Mesenchymal stem cell (in vitro differentiated cells and primary cell): ENCODE measurements around the gene FOXL3.

Source experiments
- DNase-seq: peaks from one replicate; pipeline ENCODE4 v3.0.0-alpha.2; 2013
- H2AFZ ChIP-seq: one replicate; pipeline ENCODE4 v1.6.1; 2013; ENCODE audit warnings: low read depth, mild to moderate bottlenecking, control low read depth, inconsistent platforms, low read length, moderate library complexity
- H2AK5ac ChIP-seq: 2 replicates; pipeline ENCODE4 v1.6.1; 2013; ENCODE audit warnings: low read length, moderate library complexity, mild to moderate bottlenecking, inconsistent platforms; ENCODE audit not compliant: severe bottlenecking
- H2BK120ac ChIP-seq: one replicate; pipeline ENCODE4 v1.6.1; 2013; ENCODE audit warnings: low read depth, mild to moderate bottlenecking, inconsistent platforms, low read length, moderate library complexity
- H2BK12ac ChIP-seq, 2 experiments: one replicate each; pipeline ENCODE4 v1.6.1; 2013; ENCODE audit warnings: inconsistent platforms in 2 of 2, low read length in 2 of 2, mild to moderate bottlenecking in 2 of 2, moderate library complexity in 2 of 2, control low read depth in 1 of 2
- H2BK15ac ChIP-seq: one replicate; pipeline ENCODE4 v1.6.1; 2013; ENCODE audit warnings: mild to moderate bottlenecking, low read depth, inconsistent platforms; ENCODE audit not compliant: poor library complexity, severe bottlenecking
- H2BK5ac ChIP-seq: 2 replicates; pipeline ENCODE4 v1.6.1; 2013; ENCODE audit warnings: low read depth, mild to moderate bottlenecking, low read length, control low read depth, inconsistent platforms; ENCODE audit not compliant: poor library complexity, severe bottlenecking
- H3K14ac ChIP-seq, 2 experiments: one replicate each; pipeline ENCODE4 v1.6.1; 2013; ENCODE audit warnings: inconsistent platforms in 2 of 2, low read length in 2 of 2, control low read depth in 1 of 2, mild to moderate bottlenecking in 1 of 2, moderate library complexity in 1 of 2
- H3K18ac ChIP-seq, 2 experiments: one replicate each; pipeline ENCODE4 v1.6.1; 2013; ENCODE audit warnings: inconsistent platforms in 2 of 2, low read length in 2 of 2, control low read depth in 1 of 2, low read depth in 1 of 2, mild to moderate bottlenecking in 1 of 2
- H3K23ac ChIP-seq, 2 experiments: one replicate each; pipeline ENCODE4 v1.6.1; 2013; ENCODE audit warnings: inconsistent platforms in 2 of 2, low read length in 2 of 2, mild to moderate bottlenecking in 2 of 2, moderate library complexity in 2 of 2, control low read depth in 1 of 2
- H3K27ac ChIP-seq: 2 replicates; pipeline ENCODE4 v1.5.1; 2013; ENCODE audit warnings: mild to moderate bottlenecking, moderate library complexity, low read length, control low read depth, inconsistent platforms; ENCODE audit not compliant: poor library complexity, severe bottlenecking
- H3K27me3 ChIP-seq, 2 experiments: 2 replicates each; pipeline versions ENCODE4 v1.6.1 to v1.7.0; 2013; ENCODE audit warnings: low read length in 2 of 2, mild to moderate bottlenecking in 2 of 2, moderate library complexity in 2 of 2, control low read depth in 1 of 2, inconsistent platforms in 1 of 2; ENCODE audit not compliant: control insufficient read depth in 1 of 2, insufficient read depth in 1 of 2
- H3K36me3 ChIP-seq, 2 experiments: 2 replicates each; pipeline versions ENCODE4 v1.6.1 to v1.7.0; 2013; ENCODE audit warnings: low read length in 2 of 2, control low read depth in 1 of 2, inconsistent platforms in 1 of 2, low read depth in 1 of 2, mild to moderate bottlenecking in 1 of 2; ENCODE audit not compliant: insufficient read depth in 2 of 2, control insufficient read depth in 1 of 2
- H3K4ac ChIP-seq, 2 experiments: one replicate each; pipeline ENCODE4 v1.6.1; 2013; ENCODE audit warnings: inconsistent platforms in 2 of 2, low read length in 2 of 2, mild to moderate bottlenecking in 2 of 2, moderate library complexity in 2 of 2, control low read depth in 1 of 2, low read depth in 1 of 2
- H3K4me1 ChIP-seq: 2 replicates; pipeline ENCODE4 v1.6.1; 2013; ENCODE audit warnings: low read depth, low read length, control low read depth; ENCODE audit not compliant: control insufficient read depth, insufficient read depth
- H3K4me2 ChIP-seq: 2 replicates; pipeline ENCODE4 v1.6.1; 2013; ENCODE audit warnings: low read length, mild to moderate bottlenecking, inconsistent platforms; ENCODE audit not compliant: poor library complexity, severe bottlenecking
- H3K4me3 ChIP-seq, 2 experiments: 2 replicates each; pipeline versions ENCODE4 v1.5.1 to v1.7.0; 2013; ENCODE audit warnings: low read length in 2 of 2, mild to moderate bottlenecking in 2 of 2, control low read depth in 1 of 2, low read depth in 1 of 2; ENCODE audit not compliant: insufficient read depth in 1 of 2
- H3K79me1 ChIP-seq: replicated peaks from 2 replicates; pipeline ENCODE4 v1.6.1; 2013; ENCODE audit warnings: mild to moderate bottlenecking, control low read depth, low read length, inconsistent platforms; ENCODE audit not compliant: poor library complexity, severe bottlenecking
- H3K9ac ChIP-seq: 2 replicates; pipeline ENCODE4 v1.7.0; 2013; ENCODE audit warnings: mild to moderate bottlenecking, low read length, moderate library complexity
- H3K9me3 ChIP-seq: 2 replicates; pipeline ENCODE4 v1.7.0; 2013; ENCODE audit warnings: mild to moderate bottlenecking, low read length; ENCODE audit not compliant: control insufficient read depth
- H4K8ac ChIP-seq: one replicate; pipeline ENCODE4 v1.6.1; 2013; ENCODE audit warnings: inconsistent platforms, mild to moderate bottlenecking, low read length, moderate library complexity
- H4K91ac ChIP-seq: one replicate; pipeline ENCODE4 v1.6.1; 2013; ENCODE audit warnings: mild to moderate bottlenecking, low read length, inconsistent platforms
- WGBS: methylation state at CpG from one replicate; pipeline ENCODE4 v1.1.7; 2013; ENCODE audit warnings: mixed read lengths; 5-methylcytosine and 5-hydroxymethylcytosine counted together

Gene FOXL3

DNA sequence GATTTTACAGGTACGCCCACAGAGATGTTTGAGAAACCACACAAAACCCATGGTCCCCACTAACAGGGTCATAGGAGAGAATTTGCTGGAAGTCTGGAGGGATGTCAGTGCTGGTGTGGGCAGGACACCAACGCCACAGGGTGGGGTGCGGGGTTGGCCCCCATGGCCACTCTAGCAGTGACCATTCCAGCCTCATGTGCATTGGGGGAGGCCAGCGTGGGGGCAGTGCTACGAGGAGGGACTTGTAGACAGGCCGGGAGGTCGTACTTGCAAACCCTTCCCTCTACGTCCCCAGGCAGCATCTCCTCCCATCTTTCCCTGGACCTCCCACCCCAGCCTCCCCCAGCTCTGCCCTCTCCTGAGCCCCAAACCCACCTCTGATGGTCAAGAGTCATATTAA lies 34.0 kb downstream of the FOXL3 start:
- H3K9me3 ChIP-seq: peaks cover 7% of the 10 kb centered on the region
- H3K4ac ChIP-seq: no peak overlapping the region
- no peak for DNase-seq
- H2AK5ac ChIP-seq: peak overlapping the region; percentile 4
- H3K79me1 ChIP-seq: no peaks in the 10 kb centered on the region
- H3K36me3 ChIP-seq: no peaks in the 10 kb centered on the region
- H3K4me1 ChIP-seq: peaks cover 28% of the 10 kb centered on the region
- no peak overlapping the region for H3K23ac ChIP-seq
- H3K27me3 ChIP-seq: peaks cover 13 to 88% of the 10 kb centered on the region in 2 experiments
- H2BK5ac ChIP-seq: no peak overlapping the region
- WGBS: 70% methylated on average over 5 of the region's 8 CpGs
- H3K18ac ChIP-seq: no peak overlapping the region
- no peak overlapping the region for H3K27ac ChIP-seq
- H4K8ac ChIP-seq: no peak overlapping the region
- H2BK15ac ChIP-seq: no peak overlapping the region
- no peak overlapping the region for H2BK120ac ChIP-seq
- H3K4me2 ChIP-seq: no peak overlapping the region
- H3K4me3 ChIP-seq: no peak overlapping the region
- no peak overlapping the region for H4K91ac ChIP-seq
- H2AFZ ChIP-seq: no peak overlapping the region
- no peak overlapping the region for H2BK12ac ChIP-seq
- no peak overlapping the region for H3K9ac ChIP-seq
- no peak overlapping the region for H3K14ac ChIP-seq

DNA sequence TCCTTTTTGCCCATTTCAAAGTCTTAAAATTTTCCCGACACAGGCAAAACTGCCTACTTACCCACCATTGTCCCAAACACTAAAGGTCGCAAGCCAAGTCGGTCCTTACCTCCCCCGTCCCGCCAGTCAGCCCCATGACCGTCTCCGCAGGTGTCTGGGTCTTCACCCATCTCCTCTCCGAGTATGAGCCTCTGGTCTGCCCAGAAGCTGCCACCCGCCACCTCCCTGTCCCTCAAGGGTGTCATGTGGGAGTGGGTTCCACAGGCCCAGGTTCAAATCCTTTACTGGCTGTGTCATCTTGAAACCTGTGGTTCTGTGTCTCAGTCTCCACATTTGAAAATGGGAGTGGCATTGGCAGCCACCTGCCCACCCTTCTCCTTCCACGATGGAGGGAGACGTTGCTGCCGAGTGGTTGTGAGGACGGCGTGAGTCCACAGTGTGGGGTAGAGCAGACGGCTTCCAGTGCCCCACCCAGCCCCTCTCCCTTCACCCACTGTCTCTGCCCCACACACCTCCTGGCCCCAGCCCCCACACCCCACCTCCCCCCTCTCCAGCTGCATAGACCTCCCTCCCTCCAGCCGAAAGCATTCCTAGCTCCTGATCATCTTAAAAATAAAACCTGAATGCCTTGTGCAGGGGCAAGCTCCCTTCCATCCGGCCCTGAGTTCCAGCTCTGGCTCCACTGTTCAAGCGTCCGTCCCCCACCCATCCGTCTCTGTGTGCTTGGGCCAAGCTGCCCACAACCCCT lies 35.3 kb downstream of the FOXL3 start:
- DNase-seq: no peak
- Histone ChIP-seq H3K4me3 (no peak overlapping the region), H3K18ac (no peak overlapping the region), H4K8ac (no peak overlapping the region), H3K4ac (no peak overlapping the region), H3K4me1 (peaks cover 28% of the 10 kb centered on the region), H3K9ac (no peak overlapping the region), H2BK5ac (no peak overlapping the region), H3K79me1 (no peaks in the 10 kb centered on the region), H2BK15ac (no peak overlapping the region), H2BK12ac (no peak overlapping the region), H3K36me3 (no peaks in the 10 kb centered on the region), H3K9me3 (peaks cover 7% of the 10 kb centered on the region), H3K14ac (no peak overlapping the region), H2AK5ac (peak overlapping the region; percentile 55), H3K4me2 (no peak overlapping the region), H3K23ac (no peak overlapping the region), H4K91ac (no peak overlapping the region), H2AFZ (no peak overlapping the region), H3K27ac (no peak overlapping the region), H2BK120ac (no peak overlapping the region), H3K27me3 (peaks cover 4 to 86% of the 10 kb centered on the region in 2 experiments)
- WGBS: 93% methylated on average over 20 of the region's 20 CpGs

DNA sequence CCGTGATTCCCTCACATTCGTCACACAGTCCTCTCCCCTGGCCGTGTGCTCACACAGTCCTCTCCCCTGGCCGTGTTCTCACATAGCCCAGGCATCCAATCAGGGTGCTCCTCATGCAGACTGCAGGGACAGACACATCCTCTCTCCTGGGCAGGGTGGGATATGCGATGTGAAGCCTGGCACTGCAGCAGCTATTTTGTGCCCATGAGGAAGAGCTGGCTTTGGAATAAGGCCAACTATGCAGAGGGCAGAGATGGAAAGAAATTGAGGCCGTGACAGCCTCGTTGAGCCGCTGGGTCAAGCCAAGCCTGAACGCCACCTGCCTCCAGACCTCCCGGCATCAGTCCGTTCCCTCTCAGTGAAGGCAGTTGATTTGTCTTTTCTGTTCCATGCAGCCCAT lies 35.8 kb downstream of the FOXL3 start:
- Histone ChIP-seq H3K4me2 (no peak overlapping the region), H2BK15ac (no peak overlapping the region), H3K14ac (no peak overlapping the region), H4K91ac (no peak overlapping the region), H3K18ac (no peak overlapping the region), H3K79me1 (no peaks in the 10 kb centered on the region), H2AFZ (no peak overlapping the region), H2BK12ac (no peak overlapping the region), H3K27ac (no peak overlapping the region), H3K4me1 (peaks cover 28% of the 10 kb centered on the region), H3K9me3 (peaks cover 7% of the 10 kb centered on the region), H3K4me3 (no peak overlapping the region), H2BK120ac (no peak overlapping the region), H3K9ac (no peak overlapping the region), H2AK5ac (peak overlapping the region; percentile 54), H4K8ac (no peak overlapping the region), H3K36me3 (no peaks in the 10 kb centered on the region), H3K23ac (no peak overlapping the region), H3K4ac (no peak overlapping the region), H2BK5ac (no peak overlapping the region), H3K27me3 (peaks cover 7 to 87% of the 10 kb centered on the region in 2 experiments)
- no peak for DNase-seq
- WGBS: 96% methylated on average over 11 of the region's 11 CpGs

DNA sequence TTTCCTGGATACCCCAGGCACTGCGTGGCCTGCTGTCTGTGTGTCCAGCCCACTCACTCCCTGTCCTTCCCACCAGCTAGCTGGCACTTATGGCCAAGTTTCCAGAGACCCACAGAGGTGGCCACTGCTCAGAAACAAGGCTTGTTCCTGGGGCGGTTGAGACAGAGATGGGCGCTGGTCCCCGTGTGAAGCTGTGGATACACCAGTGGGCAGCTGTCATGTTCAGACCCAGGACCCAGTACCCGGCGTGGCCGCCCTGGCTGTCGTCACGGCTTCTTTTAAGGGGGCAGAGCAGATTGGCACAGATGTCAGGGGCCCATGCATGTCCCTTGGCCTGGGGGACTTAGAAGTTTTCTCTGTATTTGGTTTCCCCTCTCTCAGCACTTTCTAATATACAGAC lies 36.3 kb downstream of the FOXL3 start:
- Histone ChIP-seq H2BK5ac (peak overlapping the region; percentile 77), H3K18ac (no peak overlapping the region), H2BK120ac (no peak overlapping the region), H3K36me3 (no peaks in the 10 kb centered on the region), H4K91ac (no peak overlapping the region), H3K4ac (no peak overlapping the region), H4K8ac (no peak overlapping the region), H2BK12ac (no peak overlapping the region), H2AK5ac (peak overlapping the region; percentile 54), H3K9me3 (peaks cover 7% of the 10 kb centered on the region), H3K23ac (no peak overlapping the region), H2BK15ac (no peak overlapping the region), H3K4me1 (peaks cover 28% of the 10 kb centered on the region), H3K4me3 (no peak overlapping the region), H3K27me3 (peaks cover 11 to 88% of the 10 kb centered on the region in 2 experiments), H3K14ac (no peak overlapping the region), H3K4me2 (peak overlapping the region; percentile 5), H3K9ac (no peak overlapping the region), H2AFZ (no peak overlapping the region), H3K79me1 (no peaks in the 10 kb centered on the region), H3K27ac (peak overlapping the region; percentile 71)
- DNase-seq: no peak
- 94% methylated on average over 9 of the region's 9 CpGs for WGBS
